H1 (cell line): ENCODE data around the gene LDHB. TPM values are rescaled to one million over a fixed set of nuclear protein-coding genes. Genes with fewer than 3 reads are reported as not detected.

Experiments
- CTCF ChIA-PET: fragments of 300-600 bp; sonication (Branson Sonifier 250); formaldehyde crosslinking; loops from one replicate; lab custom pipeline; 2021; ENCODE audit not compliant: partially characterized antibody; lab: Charles Lee
- POLR2A ChIA-PET: fragments of 300-600 bp; sonication (Branson Sonifier 250); formaldehyde crosslinking; loops from one replicate; lab custom pipeline; 2021; ENCODE audit warnings: inconsistent platforms; ENCODE audit not compliant: partially characterized antibody; lab: Charles Lee
- DNase-seq, 2 experiments: peaks; one replicate each; pipeline versions ENCODE4 v3.0.0 to v3.0.0-alpha.2; 2010 to 2022; ENCODE audit warnings: low spot score in 2 of 2, low read depth in 1 of 2, mixed read lengths in 1 of 2
- FAIRE-seq: peaks from 2 replicates; lab custom pipeline; 2011; peaks lifted over from hg19 to GRCh38; lab: Jason Lieb, UNC
- H2AFZ ChIP-seq: 2 replicates; pipeline ENCODE4 v1.8.1; 2012; ENCODE audit warnings: low read length, inconsistent platforms
- H2AK5ac ChIP-seq: 2 replicates; pipeline ENCODE4 v1.6.1; 2013; ENCODE audit warnings: low read depth, low read length
- H2BK120ac ChIP-seq: replicated peaks from 2 replicates; pipeline ENCODE3; 2013; ENCODE audit warnings: low read depth, low read length, inconsistent platforms
- H2BK12ac ChIP-seq: 2 replicates; pipeline ENCODE4 v1.6.1; 2013; ENCODE audit warnings: low read depth, low read length
- H2BK15ac ChIP-seq: 2 replicates; pipeline ENCODE4 v1.6.1; 2013; ENCODE audit warnings: low read length
- H2BK20ac ChIP-seq: 2 replicates; pipeline ENCODE4 v1.6.1; 2013; ENCODE audit warnings: low read length
- H2BK5ac ChIP-seq: 2 replicates; pipeline ENCODE4 v1.6.1; 2013; ENCODE audit warnings: low read depth, low read length
- H3K14ac ChIP-seq: 2 replicates; pipeline ENCODE4 v1.6.1; 2013; ENCODE audit warnings: inconsistent platforms; ENCODE audit not compliant: insufficient read length
- H3K18ac ChIP-seq: 2 replicates; pipeline ENCODE4 v1.6.1; 2013; ENCODE audit warnings: low read length; ENCODE audit errors: extremely low read depth
- H3K23ac ChIP-seq: 2 replicates; pipeline ENCODE4 v1.6.1; 2013; ENCODE audit warnings: inconsistent platforms; ENCODE audit not compliant: insufficient read length
- H3K23me2 ChIP-seq: 2 replicates; pipeline ENCODE4 v1.6.1; 2013; ENCODE audit warnings: low read depth, low read length
- H3K27ac ChIP-seq: 2 replicates; pipeline ENCODE4 v1.6.1; 2011; ENCODE audit warnings: low read depth, low read length, inconsistent platforms
- H3K27me3 ChIP-seq, 4 experiments: replicated peaks in 1 of 4; 1 replicate in 1 of 4; 2 replicates in 3 of 4; pipeline versions ENCODE4 v1.6.1 to v1.8.1; 2011 to 2013; ENCODE audit warnings: low read length in 3 of 4, mild to moderate bottlenecking in 3 of 4, inconsistent platforms in 2 of 4, mixed read lengths in 2 of 4, moderate library complexity in 1 of 4; ENCODE audit not compliant: control insufficient read depth in 3 of 4, insufficient read depth in 3 of 4; ENCODE audit errors: extremely low read depth in 1 of 4
- H3K36me3 ChIP-seq, 4 experiments: 2 replicates each; pipeline versions ENCODE4 v1.6.1 to v1.8.1; 2011 to 2013; ENCODE audit warnings: mild to moderate bottlenecking in 4 of 4, low read length in 3 of 4, moderate library complexity in 2 of 4, control low read depth in 1 of 4, inconsistent platforms in 1 of 4; ENCODE audit not compliant: insufficient read depth in 4 of 4, control insufficient read depth in 2 of 4
- H3K4ac ChIP-seq: replicated peaks from 2 replicates; pipeline ENCODE3; 2013; ENCODE audit warnings: low read length, low read depth, mixed read lengths, inconsistent platforms; ENCODE audit not compliant: insufficient read length
- H3K4me1 ChIP-seq, 4 experiments: replicated peaks in 1 of 4; 1 replicate in 1 of 4; 2 replicates in 3 of 4; pipeline versions ENCODE4 v1.6.1 to v1.8.1; 2011 to 2013; ENCODE audit warnings: low read length in 3 of 4, inconsistent platforms in 2 of 4, mixed read lengths in 1 of 4; ENCODE audit not compliant: insufficient read depth in 4 of 4, control insufficient read depth in 3 of 4
- H3K4me2 ChIP-seq, 2 experiments: 2 replicates each; pipeline versions ENCODE4 v1.6.1 to v1.8.1; 2011 to 2013; ENCODE audit warnings: low read depth in 2 of 2, low read length in 2 of 2, control low read depth in 1 of 2, inconsistent platforms in 1 of 2, mild to moderate bottlenecking in 1 of 2; ENCODE audit not compliant: insufficient read depth in 1 of 2
- H3K4me3 ChIP-seq, 4 experiments: fragments of 200-600, 300-600 bp in 1 of 4; sonication (generic), shearing (Covaris generic), sonication (Bioruptor Twin) in 1 of 4; 2 replicates each; pipeline versions ENCODE4 v1.5.1 to v1.8.1; 2011 to 2016; ENCODE audit warnings: low read length in 4 of 4, low read depth in 3 of 4, control low read depth in 2 of 4, inconsistent platforms in 2 of 4, mild to moderate bottlenecking in 2 of 4, mixed read lengths in 1 of 4, moderate library complexity in 1 of 4; ENCODE audit not compliant: insufficient read depth in 2 of 4; ENCODE audit errors: extremely low read depth in 1 of 4
- H3K56ac ChIP-seq: replicated peaks from 2 replicates; pipeline ENCODE3; 2013; ENCODE audit warnings: low read depth, mild to moderate bottlenecking, mixed read lengths, low read length, inconsistent platforms; ENCODE audit not compliant: insufficient read length
- H3K79me1 ChIP-seq: 2 replicates; pipeline ENCODE4 v1.6.1; 2013; ENCODE audit warnings: low read depth, low read length, control low read depth
- H3K79me2 ChIP-seq, 2 experiments: 2 replicates each; pipeline versions ENCODE4 v1.6.1 to v1.8.1; 2012 to 2013; ENCODE audit warnings: low read length in 2 of 2, mild to moderate bottlenecking in 2 of 2, inconsistent platforms in 1 of 2; ENCODE audit not compliant: insufficient read depth in 2 of 2, control insufficient read depth in 1 of 2
- H3K9ac ChIP-seq, 4 experiments: replicated peaks in 1 of 4; 1 replicate in 1 of 4; 2 replicates in 3 of 4; pipeline versions ENCODE4 v1.6.1 to v1.8.1; 2011 to 2013; ENCODE audit warnings: low read depth in 3 of 4, low read length in 3 of 4, control low read depth in 2 of 4, mild to moderate bottlenecking in 2 of 4, moderate library complexity in 2 of 4, inconsistent platforms in 1 of 4; ENCODE audit errors: extremely low read depth in 1 of 4
- H3K9me3 ChIP-seq, 2 experiments: 2 replicates each; pipeline versions ENCODE4 v1.6.1 to v1.8.1; 2012 to 2013; ENCODE audit warnings: mild to moderate bottlenecking in 2 of 2, moderate library complexity in 2 of 2, control low read depth in 1 of 2, inconsistent platforms in 1 of 2, low read depth in 1 of 2, low read length in 1 of 2, mixed read lengths in 1 of 2; ENCODE audit not compliant: insufficient read depth in 2 of 2
- H4K20me1 ChIP-seq, 2 experiments: replicated peaks in 1 of 2; 2 replicates each; pipeline versions ENCODE3 to v1.8.1; 2011 to 2013; ENCODE audit warnings: inconsistent platforms in 2 of 2, low read length in 2 of 2, mild to moderate bottlenecking in 1 of 2; ENCODE audit not compliant: insufficient read depth in 2 of 2, control insufficient read depth in 1 of 2
- H4K5ac ChIP-seq: 2 replicates; pipeline ENCODE4 v1.6.1; 2013; ENCODE audit warnings: low read length, low read depth, mixed read lengths, inconsistent platforms; ENCODE audit not compliant: insufficient read length
- H4K8ac ChIP-seq: 2 replicates; pipeline ENCODE4 v1.8.0; 2013; ENCODE audit warnings: mild to moderate bottlenecking, moderate library complexity, low read length, inconsistent platforms; ENCODE audit not compliant: insufficient read depth; ENCODE audit errors: extremely low read depth
- H4K91ac ChIP-seq: replicated peaks from 2 replicates; pipeline ENCODE3; 2013; ENCODE audit warnings: low read length, mixed read lengths, inconsistent platforms; ENCODE audit not compliant: insufficient read length
- CBX8 ChIP-seq: fragments of 300-800, 300-1000 bp; sonication (generic); IDR thresholded peaks from 2 replicates; pipeline ENCODE4 v1.7.1; 2016; ENCODE audit warnings: low read depth, low read length, borderline replicate concordance
- MAX ChIP-seq: IDR thresholded peaks from 2 replicates; pipeline ENCODE4 v1.6.1; 2012; ENCODE audit warnings: inconsistent platforms
- WGBS, 2 experiments: shearing (Covaris generic) in 1 of 2; methylation state at CpG; one replicate each; pipeline versions ENCODE4 v1.1.6 to v1.1.7; 2013 to 2015; ENCODE audit warnings: low lambda C conversion rate in 2 of 2, mixed read lengths in 2 of 2, inconsistent platforms in 1 of 2, low coverage in 1 of 2, missing lambda C conversion rate in 1 of 2; ENCODE audit not compliant: insufficient replicate concordance in 2 of 2, insufficient coverage in 1 of 2, insufficient read length in 1 of 2; ENCODE audit errors: extremely low coverage in 1 of 2, missing lambda C conversion rate in 1 of 2; 5-methylcytosine and 5-hydroxymethylcytosine counted together
- polyA plus RNA-seq, 7 experiments: library from polyadenylated mRNA; depleted of rRNA in 3 of 7; stranded (reverse) in 5 of 7; unstranded in 2 of 7; fragments of >200 nt in 5 of 7; fragments of 200-250 nt in 2 of 7; gene quantifications; 1 replicate in 5 of 7; 2 replicates in 1 of 7; 4 replicates in 1 of 7; pipeline versions ENCODE4 v1.2.1 to v1.2.3, GENCODE V29; 2011 to 2013; ENCODE audit warnings: missing spikeins in 2 of 7, mixed read lengths in 2 of 7
- total RNA-seq: library from RNA; stranded (reverse); fragmentation: NEBNext Ultra II Directional; extraction: Animal tissue kit (Norgen Biotek cat#: 25700); gene quantifications from 2 replicates; pipeline ENCODE4 v1.2.1, GENCODE V29; 2021

LDHB gene
- total and polyA plus RNA-seq, 2 of the 8 experiments (the other 6 are each of a cell fraction or from before 2014, with no cell fraction given), result 1,177 to 1,781 TPM

- Histone ChIP-seq H3K79me2 (no peaks in the 10 kb centered on the region), H3K79me1 (no peaks in the 10 kb centered on the region), H3K27ac (no peak overlapping the region), H2AFZ (no peak overlapping the region), H3K23me2 (no peaks in the 10 kb centered on the region), H4K20me1 (no peaks in the 10 kb centered on the region), H3K4me2 (no peak overlapping the region), H4K8ac (no peak overlapping the region), H3K27me3 (no peaks in the 10 kb centered on the region), H3K4ac (no peak overlapping the region), H3K14ac (no peak overlapping the region), H4K91ac (no peak overlapping the region), H3K36me3 (no peaks in the 10 kb centered on the region), H3K9me3 (no peaks in the 10 kb centered on the region), H3K56ac (no peak overlapping the region), H3K23ac (no peak overlapping the region), H2BK12ac (no peak overlapping the region), H4K5ac (no peak overlapping the region), H2BK20ac (no peak overlapping the region), H2AK5ac (no peak overlapping the region), H3K4me1 (no peaks in the 10 kb centered on the region), H2BK5ac (no peak overlapping the region), H2BK120ac (no peak overlapping the region), H3K18ac (no peak overlapping the region), H3K9ac (no peak overlapping the region), H2BK15ac (no peak overlapping the region), H3K4me3 (no peak overlapping the region)
- DNase-seq, result no peak
- 89% methylated on average over 1 of the region's 1 CpG; no CpG with 5 or more reads in 1 of the 2 experiments for WGBS, 2 experiments
- FAIRE-seq, result no peak
- ChIA-PET CTCF (no interaction called here), POLR2A (no interaction called here)
- TF ChIP-seq CBX8 (no peak), MAX (no peak)
These were observed 51.5 kb downstream of the LDHB start for GRCh38 chr12:21606175-21606574.
